IPS-11a (cell line): Measurements from ENCODE around the gene OXT.
"Not testable (repeated sequence)": the region's sequence is repeated elsewhere in the genome, so short reads cannot be mapped to it uniquely, and the experiment has no call there.

Source experiments
- H3K4me3 ChIP-seq: one replicate; pipeline ENCODE4 v1.5.1; 2013; ENCODE audit warnings: low read depth, low read length, control low read depth

The OXT gene

GRCh38 chr20:3047486-3048419, 23.7 kb upstream of the OXT start:
- H3K4me3 ChIP-seq: no peak overlapping the region

GRCh38 chr20:3051385-3052019, 19.9 kb upstream of the OXT start:
- H3K4me3 ChIP-seq: no peak overlapping the region

- no peak overlapping the region for H3K4me3 ChIP-seq
These were observed 11.9 kb upstream of the OXT start for GRCh38 chr20:3059489-3059888.

- H3K4me3 ChIP-seq: not testable (repeated sequence)
These were observed 7.3 kb upstream of the OXT start for GRCh38 chr20:3064119-3064518.

- no peak overlapping the region for H3K4me3 ChIP-seq
These were observed 4.0 kb upstream of the OXT start for GRCh38 chr20:3067139-3068014.

- no peak overlapping the region for H3K4me3 ChIP-seq
These were observed 3.3 kb upstream of the OXT start for GRCh38 chr20:3068075-3068474.

- no peak overlapping the region for H3K4me3 ChIP-seq
These were observed 2.2 kb upstream of the OXT start for GRCh38 chr20:3068986-3069900.

GRCh38 chr20:3070725-3071124, 695 bp upstream of the OXT start:
- no peak overlapping the region for H3K4me3 ChIP-seq

GRCh38 chr20:3071266-3071609, 182 bp upstream of the OXT start:
- no peak overlapping the region for H3K4me3 ChIP-seq

GRCh38 chr20:3072530-3073250, 1.3 kb downstream of the OXT start:
- peak overlapping the region; percentile 4 for H3K4me3 ChIP-seq

- not testable (repeated sequence) for H3K4me3 ChIP-seq
These were observed 1.8 kb downstream of the OXT start for GRCh38 chr20:3073251-3073643.

- no peak overlapping the region for H3K4me3 ChIP-seq
These were observed 3.4 kb downstream of the OXT start for GRCh38 chr20:3074812-3075211.

GRCh38 chr20:3075315-3075714, 3.9 kb downstream of the OXT start:
- H3K4me3 ChIP-seq: not testable (repeated sequence)

GRCh38 chr20:3077618-3078134, 6.3 kb downstream of the OXT start:
- no peak overlapping the region for H3K4me3 ChIP-seq

GRCh38 chr20:3080939-3081388, 9.5 kb downstream of the OXT start:
- no peak overlapping the region for H3K4me3 ChIP-seq

GRCh38 chr20:3081641-3082040, 10.2 kb downstream of the OXT start:
- H3K4me3 ChIP-seq: no peak overlapping the region

GRCh38 chr20:3082306-3082951, 11.0 kb downstream of the OXT start:
- no peak overlapping the region for H3K4me3 ChIP-seq

GRCh38 chr20:3082955-3083952, 11.8 kb downstream of the OXT start:
- H3K4me3 ChIP-seq: peak overlapping the region; percentile 8
